ENCODE results near the gene ANO2.
"Not testable (repeated sequence)": the region's sequence is repeated elsewhere in the genome, so short reads cannot be mapped to it uniquely, and the experiment has no call there.

Gene ANO2

GRCh38 chr12:5915511-5915910 is 29.5 kb downstream of the ANO2 start:
- no peak for DNase-seq

GRCh38 chr12:5914387-5915149 is 30.5 kb downstream of the ANO2 start:
- DNase-seq: no peak

GRCh38 chr12:5913387-5913786 is 31.7 kb downstream of the ANO2 start:
- DNase-seq: no peak

- DNase-seq: no peak
Measured at GRCh38 chr12:5912437-5913334, 32.4 kb downstream of the ANO2 start.

GRCh38 chr12:5912011-5912410 is 33.0 kb downstream of the ANO2 start:
- no peak for DNase-seq

- DNase-seq: no peak
Measured at GRCh38 chr12:5910790-5911548, 34.1 kb downstream of the ANO2 start.

GRCh38 chr12:5909560-5909959 is 35.5 kb downstream of the ANO2 start:
- no peak for DNase-seq

GRCh38 chr12:5908251-5908650 is 36.8 kb downstream of the ANO2 start:
- DNase-seq: no peak

- DNase-seq: no peak
Measured at GRCh38 chr12:5907807-5908206, 37.3 kb downstream of the ANO2 start.

GRCh38 chr12:5905757-5906156 is 39.3 kb downstream of the ANO2 start:
- no peak for DNase-seq

GRCh38 chr12:5904969-5905368 is 40.1 kb downstream of the ANO2 start:
- DNase-seq: no peak

GRCh38 chr12:5904441-5904840 is 40.6 kb downstream of the ANO2 start:
- no peak for DNase-seq

- no peak for DNase-seq
Measured at GRCh38 chr12:5902736-5903135, 42.3 kb downstream of the ANO2 start.

GRCh38 chr12:5901416-5901815 is 43.6 kb downstream of the ANO2 start:
- no peak for DNase-seq

GRCh38 chr12:5900533-5901205 is 44.4 kb downstream of the ANO2 start:
- no peak for DNase-seq

- no peak for DNase-seq
Measured at GRCh38 chr12:5900076-5900475, 45.0 kb downstream of the ANO2 start.

GRCh38 chr12:5899675-5900074 is 45.4 kb downstream of the ANO2 start:
- no peak for DNase-seq

GRCh38 chr12:5898874-5899273 is 46.2 kb downstream of the ANO2 start:
- no peak for DNase-seq

- DNase-seq: no peak
Measured at GRCh38 chr12:5889381-5890047, 55.5 kb downstream of the ANO2 start.

- DNase-seq: no peak
Measured at GRCh38 chr12:5888816-5889315, 56.2 kb downstream of the ANO2 start.

GRCh38 chr12:5887819-5888218 is 57.2 kb downstream of the ANO2 start:
- DNase-seq: not testable (repeated sequence)

GRCh38 chr12:5884866-5885265 is 60.2 kb downstream of the ANO2 start:
- no peak for DNase-seq

Data from stimulated activated naive CD4-positive, alpha-beta T cell (primary cell).